Measurements from ENCODE around the gene SMARCAL1.
"Not testable (repeated sequence)": the region's sequence is repeated elsewhere in the genome, so short reads cannot be mapped to it uniquely, and the experiment has no call there.

SMARCAL1 gene

GRCh38 chr2:216370961-216371712 lies 41.1 kb upstream of the SMARCAL1 start:
- no peak for TF ChIP-seq CTCF (IDR thresholded peaks at IDR 0.05; ENCODE audit: control insufficient read depth, extremely low read depth, insufficient read depth)
- no peak for DNase-seq (ENCODE audit: low read depth)
- H3K4me3 ChIP-seq (ENCODE audit: low read depth, low read length), result no peak overlapping the region

GRCh38 chr2:216371721-216372702 lies 40.3 kb upstream of the SMARCAL1 start, which contains the start of gene MARCHF4:
MARCHF4 (minus strand) TSS chr2:216372483; CDS start chr2:216370260, 2,223 bp downstream.
- DNase-seq (ENCODE audit: low read depth), result no peak
- no peak for TF ChIP-seq CTCF (IDR thresholded peaks at IDR 0.05; ENCODE audit: control insufficient read depth, extremely low read depth, insufficient read depth)

GRCh38 chr2:216372761-216373291 lies 39.5 kb upstream of the SMARCAL1 start:
- no peak for TF ChIP-seq CTCF (IDR thresholded peaks at IDR 0.05; ENCODE audit: control insufficient read depth, extremely low read depth, insufficient read depth)
- no peak for DNase-seq (ENCODE audit: low read depth)
- no peak overlapping the region for H3K4me3 ChIP-seq (ENCODE audit: low read depth, low read length)

More at GRCh38 chr2:216371721-216372702, 40.3 kb upstream of the SMARCAL1 start, which contains the start of gene MARCHF4:
- H3K4me3 ChIP-seq (ENCODE audit: low read depth, low read length), result no peak within 1 kb of the TSS

GRCh38 chr2:216373896-216374295 lies 38.4 kb upstream of the SMARCAL1 start:
- no peak for DNase-seq (ENCODE audit: low read depth)
- H3K4me3 ChIP-seq (ENCODE audit: low read depth, low read length), result no peak overlapping the region
- no peak for TF ChIP-seq CTCF (IDR thresholded peaks at IDR 0.05; ENCODE audit: control insufficient read depth, extremely low read depth, insufficient read depth)

- no peak for TF ChIP-seq CTCF (IDR thresholded peaks at IDR 0.05; ENCODE audit: control insufficient read depth, extremely low read depth, insufficient read depth)
- DNase-seq (ENCODE audit: low read depth), result no peak
- no peak overlapping the region for H3K4me3 ChIP-seq (ENCODE audit: low read depth, low read length)
Measured at GRCh38 chr2:216375286-216375685, 37.0 kb upstream of the SMARCAL1 start.

- no peak for TF ChIP-seq CTCF (IDR thresholded peaks at IDR 0.05; ENCODE audit: control insufficient read depth, extremely low read depth, insufficient read depth)
- no peak for DNase-seq (ENCODE audit: low read depth)
- H3K4me3 ChIP-seq (ENCODE audit: low read depth, low read length), result no peak overlapping the region
Measured at GRCh38 chr2:216379977-216380376, 32.3 kb upstream of the SMARCAL1 start.

GRCh38 chr2:216384409-216384808 lies 27.9 kb upstream of the SMARCAL1 start:
- not testable (repeated sequence) for DNase-seq (ENCODE audit: low read depth); H3K4me3 ChIP-seq (ENCODE audit: low read depth, low read length)

All from LNCaP clone FGC (cell line).